Hepatocyte (in vitro differentiated cells): ENCODE measurements around the gene GJA10.

Experiments used
- EZH2 ChIP-seq: fragments of 200-600 bp; sonication (generic); IDR thresholded peaks from 2 replicates; pipeline ENCODE4 v1.6.1; 2016; ENCODE audit warnings: antibody characterized with exemption, mild to moderate bottlenecking, borderline replicate concordance
- EZH2phosphoT487 ChIP-seq: fragments of 200-600 bp; sonication (generic); IDR thresholded peaks from one replicate; pipeline ENCODE4 v1.6.1; 2018; ENCODE audit warnings: antibody characterized with exemption, mild to moderate bottlenecking, low read depth, moderate library complexity; ENCODE audit not compliant: unreplicated experiment, severe bottlenecking
- TF ChIP-seq, protein P1 (sequence below): fragments of 200-600 bp; sonication (generic); IDR thresholded peaks from 2 replicates; pipeline ENCODE4 v1.5.1; 2016; ENCODE audit warnings: antibody characterized with exemption, mild to moderate bottlenecking; ENCODE audit not compliant: poor library complexity

- TF ChIP-seq, protein P1, sequence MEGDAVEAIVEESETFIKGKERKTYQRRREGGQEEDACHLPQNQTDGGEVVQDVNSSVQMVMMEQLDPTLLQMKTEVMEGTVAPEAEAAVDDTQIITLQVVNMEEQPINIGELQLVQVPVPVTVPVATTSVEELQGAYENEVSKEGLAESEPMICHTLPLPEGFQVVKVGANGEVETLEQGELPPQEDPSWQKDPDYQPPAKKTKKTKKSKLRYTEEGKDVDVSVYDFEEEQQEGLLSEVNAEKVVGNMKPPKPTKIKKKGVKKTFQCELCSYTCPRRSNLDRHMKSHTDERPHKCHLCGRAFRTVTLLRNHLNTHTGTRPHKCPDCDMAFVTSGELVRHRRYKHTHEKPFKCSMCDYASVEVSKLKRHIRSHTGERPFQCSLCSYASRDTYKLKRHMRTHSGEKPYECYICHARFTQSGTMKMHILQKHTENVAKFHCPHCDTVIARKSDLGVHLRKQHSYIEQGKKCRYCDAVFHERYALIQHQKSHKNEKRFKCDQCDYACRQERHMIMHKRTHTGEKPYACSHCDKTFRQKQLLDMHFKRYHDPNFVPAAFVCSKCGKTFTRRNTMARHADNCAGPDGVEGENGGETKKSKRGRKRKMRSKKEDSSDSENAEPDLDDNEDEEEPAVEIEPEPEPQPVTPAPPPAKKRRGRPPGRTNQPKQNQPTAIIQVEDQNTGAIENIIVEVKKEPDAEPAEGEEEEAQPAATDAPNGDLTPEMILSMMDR = no peak
- TF ChIP-seq EZH2 = no peak
- no peak for TF ChIP-seq EZH2phosphoT487
Measured at GRCh38 chr6:89939144-89939543, 44.9 kb downstream of the GJA10 start.
